ENCODE measurements around the gene KIF4A.

The KIF4A gene

DNA sequence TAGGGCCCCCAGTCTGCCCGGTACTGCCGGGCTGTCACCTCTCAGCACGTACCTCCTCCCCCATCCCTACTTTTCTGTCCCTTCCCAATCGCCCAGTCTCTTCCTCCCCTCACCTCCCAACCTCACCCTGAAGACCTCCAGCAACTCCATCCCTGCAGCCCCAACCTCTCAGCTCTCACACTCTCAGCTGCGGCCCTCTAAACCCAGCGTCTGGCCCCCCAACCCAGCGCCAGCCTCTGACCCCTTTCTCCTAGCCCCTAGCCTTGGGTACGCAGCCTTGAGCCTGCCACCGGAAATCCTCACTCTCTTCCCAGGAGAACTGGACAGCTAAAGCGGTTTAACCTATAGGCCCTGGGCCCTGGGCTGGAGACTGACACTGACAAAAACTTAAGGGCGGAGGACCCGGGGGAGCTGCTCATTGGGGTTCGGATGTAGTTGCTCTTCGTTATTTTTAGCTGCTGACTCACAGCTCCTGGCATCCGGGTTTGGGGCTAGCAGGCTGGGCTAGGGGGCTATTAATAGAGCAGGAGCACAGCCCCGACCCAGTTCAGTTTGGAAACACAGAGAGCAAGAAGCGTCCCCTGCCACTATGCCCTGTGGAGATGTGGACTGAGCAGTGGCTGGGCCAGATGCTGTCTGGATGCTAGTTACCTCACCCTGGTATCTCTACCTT, 145.1 kb downstream of the KIF4A start:
- DNase-seq (ENCODE audit: extremely low read depth in 1 of 2, low read depth in 1 of 2): no peak

DNA sequence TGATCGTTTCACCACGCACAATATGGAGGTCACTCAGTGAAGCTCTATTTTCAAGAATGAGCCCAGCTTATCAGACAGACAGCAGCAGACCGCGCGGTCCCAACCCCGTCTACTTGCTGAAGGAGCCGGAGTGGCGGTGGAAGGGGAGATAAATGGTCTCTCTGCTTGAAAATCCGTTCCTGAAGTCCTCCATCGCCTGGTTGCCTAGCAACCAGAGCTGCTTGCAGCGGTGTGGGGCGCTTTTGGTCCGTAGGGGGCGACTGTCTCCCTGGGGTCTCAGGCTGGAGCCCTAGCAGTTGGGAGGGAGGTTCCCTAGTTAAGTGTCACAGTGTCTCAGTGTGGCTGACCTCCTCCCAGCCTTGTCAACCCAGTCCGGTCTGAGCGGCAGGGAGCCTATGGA, 146.4 kb downstream of the KIF4A start:
- DNase-seq (ENCODE audit: extremely low read depth in 1 of 2, low read depth in 1 of 2): no peak

DNA sequence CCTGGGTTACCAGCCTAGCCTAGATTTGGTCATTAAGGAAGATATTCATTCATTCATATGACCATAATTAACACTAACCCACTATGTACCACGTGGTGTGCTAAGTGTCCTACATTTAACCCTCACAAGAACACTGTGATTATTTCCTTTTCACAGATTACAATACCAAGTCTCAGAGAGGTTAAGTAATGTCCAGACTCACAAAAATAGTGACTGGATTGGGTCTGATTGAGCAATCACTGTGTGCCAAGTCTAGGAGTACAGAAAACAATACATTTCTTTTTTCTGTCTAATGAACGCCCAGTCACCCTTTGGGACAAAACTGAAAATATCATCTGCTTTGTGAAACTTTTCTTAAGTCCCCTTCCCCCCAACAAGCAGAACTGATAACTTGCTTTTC, 147.1 kb downstream of the KIF4A start:
- no peak for DNase-seq (ENCODE audit: extremely low read depth in 1 of 2, low read depth in 1 of 2)

DNA sequence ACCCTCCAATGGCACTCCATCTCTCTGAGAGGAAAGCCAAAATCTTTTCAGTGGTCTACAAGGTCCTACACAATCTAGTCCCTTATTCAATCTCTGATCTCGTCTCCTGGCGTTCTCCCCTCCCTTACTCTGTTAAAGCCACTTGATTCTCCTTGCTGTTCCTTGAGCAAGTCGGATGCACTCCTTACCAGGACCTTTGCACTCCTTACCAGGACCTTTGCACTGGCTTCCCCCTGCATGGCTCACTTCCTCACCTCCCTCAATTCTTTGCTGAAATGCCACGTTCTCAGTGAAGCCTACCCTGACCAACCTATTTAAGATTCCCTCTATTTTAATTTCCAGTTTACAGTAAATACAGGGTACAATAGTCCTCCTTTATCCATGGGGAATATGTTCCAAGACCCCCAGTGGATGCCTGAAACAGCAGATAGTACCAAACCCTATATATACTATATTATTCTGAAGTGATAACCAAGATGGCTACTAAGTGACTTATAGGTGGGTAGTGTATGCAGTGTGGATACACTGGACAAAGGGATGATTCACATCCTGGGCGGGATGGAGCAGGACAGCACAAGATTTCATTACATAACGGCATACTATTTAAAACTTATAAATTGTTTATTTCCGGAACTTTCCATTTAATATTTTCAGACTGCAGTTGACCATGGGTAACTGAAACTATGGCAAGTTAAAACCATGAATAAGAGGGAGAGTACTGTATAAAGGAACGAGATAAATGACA, 148.2 kb downstream of the KIF4A start:
- DNase-seq (ENCODE audit: extremely low read depth in 1 of 2, low read depth in 1 of 2): no peak

DNA sequence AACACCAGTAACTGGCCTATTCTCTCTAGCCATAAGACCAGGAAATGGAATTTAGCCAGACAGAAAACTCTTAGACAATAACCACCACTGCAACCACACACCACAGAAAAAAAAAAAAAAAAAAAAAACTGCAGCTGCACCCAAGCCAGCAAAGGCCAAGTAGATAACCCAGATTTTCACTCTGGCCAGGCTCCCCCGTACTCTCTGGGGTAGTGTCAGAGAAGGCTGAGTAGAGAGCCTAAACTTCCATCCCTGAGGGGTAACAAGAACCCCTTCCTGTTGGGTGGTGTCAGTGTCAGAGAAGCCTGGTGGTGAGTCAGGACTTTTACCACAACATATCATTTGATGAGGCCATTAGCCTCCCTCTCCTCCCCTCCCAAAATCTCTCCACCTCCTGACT, 149.1 kb downstream of the KIF4A start:
- DNase-seq (ENCODE audit: extremely low read depth in 1 of 2, low read depth in 1 of 2): no peak

DNA sequence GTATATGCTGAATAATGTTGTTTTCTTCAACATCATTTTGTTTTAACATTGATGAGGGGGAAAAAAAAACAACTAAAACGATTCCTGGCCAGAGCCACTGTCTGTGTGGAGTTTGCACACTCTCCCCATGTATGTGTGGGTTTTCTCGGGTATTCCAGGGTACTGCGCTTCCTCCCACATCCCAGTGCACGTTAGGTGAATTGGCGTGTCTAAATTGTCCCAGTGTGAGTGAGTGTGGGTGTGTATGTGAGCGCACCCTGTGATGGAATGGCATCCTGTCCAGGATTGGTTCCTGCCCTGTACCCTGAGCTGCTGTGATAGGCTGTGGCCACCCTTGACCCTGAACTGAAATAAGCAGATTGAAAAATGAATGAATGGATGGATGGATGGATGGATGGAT, 152.3 kb downstream of the KIF4A start:
- no peak for DNase-seq (ENCODE audit: extremely low read depth in 1 of 2, low read depth in 1 of 2)

DNA sequence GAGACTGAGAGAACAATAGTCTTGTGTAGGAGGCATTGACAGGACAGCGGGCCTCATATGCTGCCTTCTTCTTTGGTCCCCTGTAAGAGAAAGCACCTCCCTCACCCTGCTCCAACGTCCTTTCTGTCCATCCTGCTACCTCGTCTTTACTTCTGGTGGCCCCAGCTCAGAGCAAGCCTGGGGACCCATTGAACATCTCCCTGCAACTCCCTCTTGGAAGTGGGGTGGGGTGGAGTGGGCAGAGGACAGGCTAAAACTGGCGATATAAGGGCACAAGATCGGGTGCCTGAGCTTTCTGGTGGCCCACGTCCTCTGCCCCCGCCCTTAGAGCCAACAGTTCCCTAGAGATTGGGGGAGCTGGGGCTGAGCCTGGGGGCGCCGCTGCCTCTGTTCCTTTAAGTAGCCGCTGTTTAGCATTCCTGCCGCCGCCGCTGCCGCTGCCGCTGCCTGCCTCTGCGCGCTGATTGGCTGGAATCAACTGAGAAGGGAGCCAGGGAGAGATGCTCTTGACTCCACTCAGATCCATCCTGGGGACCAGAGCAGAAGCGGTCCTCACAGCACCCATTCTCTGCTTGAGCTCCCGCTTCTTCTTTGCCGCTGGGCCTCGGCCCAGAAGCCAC, 154.5 kb downstream of the KIF4A start, which contains the start of gene DLG3:
TSS of gene DLG3 (plus strand) at position 510 of the 620 bp plus-strand sequence. CDS start 367 bp downstream, outside the sequence.
- no peak for DNase-seq (ENCODE audit: extremely low read depth in 1 of 2, low read depth in 1 of 2)

DNA sequence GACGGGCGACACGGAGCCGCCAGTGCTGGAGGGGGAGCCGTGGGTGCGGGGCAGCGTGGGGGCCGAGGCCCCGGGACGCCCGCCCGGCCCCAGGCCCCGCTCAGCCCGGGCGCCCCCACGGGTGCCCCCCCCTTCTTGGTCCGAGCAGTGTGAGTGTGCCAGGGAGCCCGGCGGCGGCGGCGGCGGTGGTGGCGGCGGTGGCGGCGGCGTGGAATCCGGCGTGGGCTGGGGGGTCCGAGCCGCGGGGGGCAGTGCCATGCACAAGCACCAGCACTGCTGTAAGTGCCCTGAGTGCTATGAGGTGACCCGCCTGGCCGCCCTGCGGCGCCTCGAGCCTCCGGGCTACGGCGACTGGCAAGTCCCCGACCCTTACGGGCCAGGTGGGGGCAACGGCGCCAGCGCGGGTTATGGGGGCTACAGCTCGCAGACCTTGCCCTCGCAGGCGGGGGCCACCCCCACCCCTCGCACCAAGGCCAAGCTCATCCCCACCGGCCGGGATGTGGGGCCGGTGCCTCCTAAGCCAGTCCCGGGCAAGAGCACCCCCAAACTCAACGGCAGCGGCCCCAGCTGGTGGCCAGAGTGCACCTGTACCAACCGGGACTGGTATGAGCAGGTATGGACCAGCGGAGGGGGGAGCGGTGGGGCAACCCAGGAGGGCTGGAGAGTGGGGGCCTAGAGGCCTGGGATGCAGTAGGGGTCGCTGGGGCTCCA, 155.2 kb downstream of the KIF4A start:
- DNase-seq (ENCODE audit: extremely low read depth in 1 of 2, low read depth in 1 of 2): no peak

DNA sequence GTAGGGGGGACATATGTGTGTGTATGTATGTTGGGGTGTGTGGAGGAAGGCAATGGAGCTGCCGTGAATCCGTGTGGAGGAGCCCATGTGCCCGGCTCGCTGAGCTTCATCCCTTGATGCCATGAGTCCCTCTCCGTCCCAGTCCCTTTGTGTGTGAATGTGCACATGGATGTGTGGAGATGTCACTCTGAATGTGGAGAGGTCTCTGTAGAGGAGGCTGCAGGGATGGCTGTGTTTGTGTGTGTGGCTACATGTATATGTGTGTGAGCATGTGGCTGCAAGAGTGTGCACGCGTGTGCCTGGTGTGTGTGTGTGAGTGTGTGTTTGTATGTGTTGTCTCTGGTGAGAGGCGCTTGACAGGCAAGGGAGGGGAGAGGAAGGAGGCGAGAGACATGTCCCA, 156.0 kb downstream of the KIF4A start:
- no peak for DNase-seq (ENCODE audit: extremely low read depth in 1 of 2, low read depth in 1 of 2)

DNA sequence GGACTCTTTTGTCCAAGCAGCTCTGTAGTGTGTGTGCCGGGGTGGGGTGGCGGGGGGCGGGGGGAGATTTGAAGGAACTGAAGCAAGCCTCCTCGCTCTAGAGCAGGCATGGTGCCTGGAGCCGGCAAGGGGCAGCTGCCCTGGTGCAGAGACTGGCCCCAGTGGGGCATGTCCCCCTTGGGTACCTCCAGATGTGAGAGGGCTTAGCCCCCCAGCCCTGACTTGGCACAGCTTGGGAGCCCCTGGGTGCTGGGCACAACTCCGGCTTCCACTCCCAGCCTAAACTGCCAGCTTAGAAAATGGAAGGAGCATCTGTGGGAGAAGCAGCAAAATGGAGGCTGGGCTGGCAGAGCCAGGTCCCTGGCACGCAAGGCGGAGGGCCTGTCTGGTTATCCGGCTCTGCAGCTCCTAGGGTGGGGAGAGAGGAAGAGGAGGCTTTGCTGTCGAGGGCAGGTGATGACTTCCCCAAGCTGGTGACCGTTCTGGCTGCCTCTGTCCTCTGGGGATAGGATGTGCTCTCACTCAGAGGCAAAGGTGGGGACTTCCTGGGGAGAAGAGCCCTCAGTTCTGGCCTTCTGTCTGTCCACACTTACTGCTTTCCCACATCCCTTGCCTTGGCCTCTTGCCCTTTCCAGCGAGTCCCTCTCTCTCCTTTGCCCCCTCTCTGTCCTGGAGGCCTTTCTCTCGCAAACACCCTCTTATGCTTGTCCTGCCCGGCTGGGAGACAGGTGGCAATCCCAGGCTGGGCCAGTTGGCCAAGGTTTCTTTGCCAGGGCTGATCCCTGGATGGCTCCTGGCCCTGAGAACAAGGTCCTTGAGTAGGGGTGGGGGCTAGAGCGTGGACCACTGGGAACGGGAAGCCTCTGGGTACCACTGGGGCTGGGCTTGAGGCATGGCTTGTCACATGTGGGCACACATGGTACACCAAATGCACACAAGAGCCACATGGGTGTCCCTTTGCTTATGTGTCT, 156.8 kb downstream of the KIF4A start:
- no peak for DNase-seq (ENCODE audit: extremely low read depth in 1 of 2, low read depth in 1 of 2)

DNA sequence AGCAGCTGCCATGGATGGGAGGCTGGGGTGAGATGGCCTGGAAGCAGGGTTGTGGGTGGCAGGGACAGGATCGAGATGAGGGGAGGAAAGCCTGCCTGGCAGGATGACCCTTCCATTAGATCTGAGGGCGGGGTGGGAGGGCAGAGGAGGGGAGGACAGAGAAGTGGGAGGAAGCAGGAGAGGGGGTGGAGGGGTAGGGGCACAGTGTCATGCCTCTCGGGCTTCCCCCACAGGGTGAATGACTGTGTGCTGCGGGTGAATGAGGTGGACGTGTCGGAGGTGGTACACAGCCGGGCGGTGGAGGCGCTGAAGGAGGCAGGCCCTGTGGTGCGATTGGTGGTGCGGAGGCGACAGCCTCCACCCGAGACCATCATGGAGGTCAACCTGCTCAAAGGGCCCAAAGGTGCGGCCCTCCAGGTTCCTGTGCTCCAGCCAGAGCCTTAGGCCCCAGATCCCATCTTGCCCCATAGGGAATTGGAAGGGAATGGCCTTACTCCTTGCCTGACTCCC, 159.6 kb downstream of the KIF4A start:
- no peak for DNase-seq (ENCODE audit: extremely low read depth in 1 of 2, low read depth in 1 of 2)

DNA sequence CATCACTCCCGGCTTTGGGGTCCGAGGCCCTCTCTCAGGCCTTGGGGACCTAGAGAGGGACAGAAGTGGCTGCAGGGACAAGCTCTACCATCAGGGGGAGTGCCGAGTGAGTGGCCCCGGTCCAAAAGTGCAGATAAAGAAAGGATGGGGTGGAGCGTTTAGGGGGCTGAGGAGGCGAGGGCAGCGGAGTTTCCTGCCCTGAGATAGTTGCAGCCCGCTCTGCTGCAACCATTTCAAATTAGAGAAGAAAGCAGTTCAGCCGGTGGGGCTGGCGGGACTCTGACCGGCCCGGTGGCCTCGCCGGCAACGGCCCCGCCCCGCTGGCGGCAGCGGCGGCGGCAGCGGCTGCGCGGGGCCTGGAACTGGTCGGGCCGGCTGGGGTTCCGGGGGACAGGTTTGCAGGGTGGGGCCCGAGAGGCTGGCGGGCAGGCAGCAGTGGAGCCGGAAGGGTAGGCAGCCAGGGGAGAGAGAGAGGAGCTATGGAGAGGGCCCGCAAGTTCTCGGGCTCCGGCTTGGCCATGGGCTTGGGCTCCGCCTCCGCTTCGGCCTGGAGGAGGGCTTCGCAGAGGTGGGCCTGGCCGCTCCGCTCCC, 162.3 kb downstream of the KIF4A start:
- no peak for DNase-seq (ENCODE audit: extremely low read depth in 1 of 2, low read depth in 1 of 2)

DNA sequence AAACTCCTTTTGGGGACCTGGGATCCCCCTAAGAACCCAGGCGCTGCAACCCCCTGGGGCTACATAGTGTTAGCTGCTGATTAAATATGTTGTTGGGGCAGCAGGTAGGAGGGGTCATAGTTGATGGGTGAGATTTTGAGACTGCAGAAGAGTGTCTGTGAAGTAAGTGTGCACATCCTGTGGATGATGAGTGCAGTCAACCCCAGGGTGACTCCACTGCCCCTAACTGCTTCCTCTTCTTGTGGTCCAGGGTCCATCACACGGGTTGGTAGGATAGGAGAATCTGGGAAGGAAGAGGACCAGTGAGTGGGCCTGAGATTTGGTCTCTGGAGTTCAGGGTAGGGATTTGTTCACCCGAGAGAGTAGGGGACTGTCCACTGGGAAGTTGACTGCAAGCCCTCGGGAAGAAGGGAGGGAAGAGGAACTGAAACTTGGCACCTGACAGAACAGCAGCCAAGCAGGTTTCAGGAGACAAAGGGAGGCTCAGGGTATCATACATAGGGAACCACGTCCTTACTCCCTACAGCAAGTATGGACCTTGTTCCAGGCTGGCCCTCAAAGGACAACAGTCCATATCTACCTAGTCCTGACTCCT, 163.2 kb downstream of the KIF4A start:
- no peak for DNase-seq (ENCODE audit: extremely low read depth in 1 of 2, low read depth in 1 of 2)

DNA sequence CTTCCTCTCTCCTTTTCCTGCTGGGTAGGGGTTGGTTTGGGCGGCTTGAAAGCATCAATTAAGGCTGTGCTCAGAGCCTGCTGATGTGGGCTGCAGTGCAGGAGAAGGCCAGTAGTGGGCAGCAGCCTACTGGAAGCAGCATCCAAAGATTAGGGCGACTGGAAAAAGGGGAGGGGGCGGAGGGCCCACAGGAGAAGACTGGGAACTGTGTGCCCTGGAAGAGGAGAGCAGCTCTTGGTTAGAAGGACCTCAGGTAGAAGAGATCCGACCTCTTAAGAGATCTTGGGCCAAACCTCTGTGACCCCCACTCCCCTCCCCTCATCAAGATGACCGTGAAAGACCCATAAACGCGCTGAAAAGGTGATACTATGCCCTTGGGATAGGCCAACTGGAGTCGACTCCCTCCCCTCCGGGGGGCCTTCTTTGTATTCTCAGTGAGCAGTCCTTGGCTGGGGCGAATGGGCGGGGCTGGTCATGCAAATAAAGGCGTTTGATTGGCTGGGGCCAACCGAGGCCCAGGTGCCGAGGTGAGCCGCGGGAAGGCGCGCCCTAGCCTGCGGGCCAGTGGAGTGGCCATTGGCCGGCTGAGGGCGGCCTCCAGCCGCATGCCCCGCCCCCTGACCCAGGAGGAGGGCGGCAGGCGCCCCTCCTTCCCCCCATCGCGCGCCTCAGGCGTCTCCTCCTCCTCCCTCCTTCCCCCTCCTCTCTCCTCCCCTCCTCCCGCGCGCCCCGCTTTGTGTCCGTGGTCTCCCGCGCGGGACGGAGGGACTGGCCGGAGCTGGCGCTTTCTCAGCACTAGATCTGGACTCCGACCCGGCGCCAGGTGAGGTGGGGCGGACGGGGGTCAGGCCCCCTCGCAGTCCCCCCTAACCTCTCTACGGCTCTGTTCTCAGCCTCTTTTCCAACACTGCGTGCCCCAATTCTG, 164.8 kb downstream of the KIF4A start:
- peak; percentile 37 to 53 for DNase-seq (ENCODE audit: extremely low read depth in 1 of 2, low read depth in 1 of 2)

DNA sequence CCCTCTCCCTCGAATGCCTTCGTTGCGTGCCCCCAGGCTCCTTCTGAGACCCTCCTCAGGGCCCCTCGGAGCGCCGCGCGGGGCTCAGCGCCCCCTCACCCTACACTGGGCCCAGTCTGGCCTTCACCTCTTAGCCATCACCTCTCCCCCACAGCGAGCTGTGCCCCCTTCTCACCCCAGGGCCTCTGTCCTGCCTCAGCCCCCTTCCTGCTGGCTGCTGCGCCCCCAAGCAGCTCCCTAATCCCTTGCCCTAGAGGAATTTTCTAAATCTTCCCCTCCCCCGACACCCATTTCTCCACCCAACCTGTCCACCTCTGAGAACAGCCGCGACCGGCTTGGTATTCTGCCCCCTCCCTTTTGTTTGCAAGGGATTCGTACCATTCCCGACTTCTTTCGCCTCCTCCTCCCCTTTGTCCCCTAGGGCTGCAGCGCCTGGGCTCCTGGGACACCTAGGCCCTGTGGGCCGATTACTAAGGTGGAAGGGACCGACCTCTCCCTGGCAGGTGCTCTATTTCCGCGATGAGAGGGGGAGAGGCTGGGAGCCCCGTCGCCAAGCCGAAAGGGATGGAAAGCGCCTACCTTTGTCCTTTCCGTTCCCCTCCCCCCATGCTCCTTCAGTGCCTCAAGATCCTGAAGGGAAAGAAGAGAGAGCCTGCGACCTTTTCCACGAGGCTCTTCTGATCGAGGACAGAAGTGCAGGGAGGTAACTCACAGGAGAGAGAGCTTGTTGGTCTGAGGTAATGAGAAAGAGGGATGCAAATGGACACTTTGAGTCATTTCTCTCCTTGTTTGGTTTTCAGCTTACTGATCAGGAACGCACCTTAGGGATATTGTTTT, 165.7 kb downstream of the KIF4A start:
- DNase-seq (ENCODE audit: extremely low read depth in 1 of 2, low read depth in 1 of 2): no peak

DNA sequence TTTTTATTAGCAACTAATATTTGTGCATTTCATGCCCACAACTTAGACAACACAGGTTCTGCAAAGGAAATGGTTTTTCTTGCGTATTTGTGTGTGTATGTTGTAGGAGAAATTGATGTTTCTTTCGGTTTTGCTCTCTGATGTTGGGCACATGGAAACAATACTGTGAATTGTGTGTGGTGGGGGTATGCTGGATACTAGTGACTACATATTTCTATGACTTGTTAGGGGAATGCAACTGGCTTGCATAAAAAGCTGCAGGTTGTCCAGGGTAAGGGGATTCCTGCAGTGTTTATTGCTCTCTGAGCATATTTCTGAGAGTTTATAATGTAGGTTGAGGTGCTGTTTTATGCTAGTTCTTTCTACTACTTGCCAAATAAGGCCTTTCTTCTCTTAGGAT, 166.4 kb downstream of the KIF4A start:
- DNase-seq (ENCODE audit: extremely low read depth in 1 of 2, low read depth in 1 of 2): no peak

DNA sequence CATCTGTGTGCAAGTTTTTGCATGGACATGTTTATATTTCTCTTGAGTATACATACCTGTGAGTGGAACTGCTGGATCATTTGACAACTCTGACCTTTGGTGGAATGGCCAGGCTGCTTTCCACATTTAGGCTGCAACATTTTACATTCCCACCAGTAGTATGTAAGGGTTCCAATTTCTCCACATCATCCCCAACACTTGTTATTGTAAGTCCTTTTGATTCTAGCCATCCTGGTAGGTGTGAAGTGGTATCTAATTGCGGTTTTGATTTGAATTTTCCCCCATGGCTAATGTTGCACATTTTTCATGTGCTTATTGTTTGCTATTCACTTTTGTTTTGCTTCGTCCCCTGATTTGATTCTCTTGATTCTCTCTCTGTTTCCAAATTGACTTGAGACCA, 171.1 kb downstream of the KIF4A start:
- DNase-seq (ENCODE audit: extremely low read depth in 1 of 2, low read depth in 1 of 2): no peak

Data from stimulated activated CD8-positive, alpha-beta memory T cell treated with anti-CD3 and anti-CD28 coated beads, Interleukin-7, amount 100 ng/mL, for 48 hours (primary cell).